ENCODE results near the gene GFRA1.

Gene GFRA1

GRCh38 chr10:116210588-116211346 is 62.2 kb downstream of the GFRA1 start:
- Histone ChIP-seq H3K36me3 (no peaks in the 10 kb centered on the region), H3K9me3 (no peaks in the 10 kb centered on the region), H3K27ac (no peak overlapping the region), H3K4me1 (ENCODE audit: control insufficient read depth in 1 of 2, insufficient read depth in 1 of 2, low read depth in 1 of 2, low read length in 1 of 2) (peaks cover 0 to 10% of the 10 kb centered on the region in 2 experiments), H3K27me3 (no peaks in the 10 kb centered on the region), H3K4me3 (ENCODE audit: low read depth in 1 of 2, low read length in 1 of 2) (no peak overlapping the region)
- TF ChIP-seq CTCF (IDR thresholded peaks at IDR 0.05), result no peak

DNA sequence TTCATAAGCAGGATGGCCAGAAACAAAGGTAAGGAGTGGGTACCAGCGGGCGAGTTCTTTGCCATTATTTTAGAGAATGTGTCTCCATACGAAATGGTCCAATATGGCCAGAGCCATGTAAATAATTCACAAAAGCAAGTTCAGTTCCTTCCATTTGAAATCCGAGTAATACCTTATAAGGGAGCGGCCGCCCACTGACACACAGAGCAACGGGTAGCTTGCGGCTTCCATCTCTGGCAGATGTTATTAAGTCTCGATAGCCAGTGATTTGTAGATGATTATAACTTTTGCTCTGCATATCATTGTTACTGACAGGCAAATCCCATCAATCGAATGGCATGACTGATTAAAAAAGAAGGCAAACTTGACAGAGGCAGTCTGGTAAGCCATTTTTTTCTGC is 63.2 kb downstream of the GFRA1 start:
- H3K4me3 ChIP-seq (ENCODE audit: low read depth in 1 of 2, low read length in 1 of 2), result no peak overlapping the region
- no peaks in the 10 kb centered on the region for H3K36me3 ChIP-seq
- H3K4me1 ChIP-seq (ENCODE audit: control insufficient read depth in 1 of 2, insufficient read depth in 1 of 2, low read depth in 1 of 2, low read length in 1 of 2), result peaks cover 0 to 10% of the 10 kb centered on the region in 2 experiments
- no peak overlapping the region for H3K27ac ChIP-seq
- H3K9me3 ChIP-seq, result no peaks in the 10 kb centered on the region
- no peaks in the 10 kb centered on the region for H3K27me3 ChIP-seq
- no peak for TF ChIP-seq CTCF (IDR thresholded peaks at IDR 0.05)

GRCh38 chr10:116208956-116209567 is 63.9 kb downstream of the GFRA1 start:
- peaks cover 0 to 10% of the 10 kb centered on the region in 2 experiments for H3K4me1 ChIP-seq (ENCODE audit: control insufficient read depth in 1 of 2, insufficient read depth in 1 of 2, low read depth in 1 of 2, low read length in 1 of 2)
- no peak for TF ChIP-seq CTCF (IDR thresholded peaks at IDR 0.05)
- H3K4me3 ChIP-seq (ENCODE audit: low read depth in 1 of 2, low read length in 1 of 2), result no peak overlapping the region

GRCh38 chr10:116207690-116208089 is 65.3 kb downstream of the GFRA1 start:
- Histone ChIP-seq H3K27ac (no peak overlapping the region), H3K27me3 (no peaks in the 10 kb centered on the region)

More at GRCh38 chr10:116208956-116209567, 63.9 kb downstream of the GFRA1 start:
- no peaks in the 10 kb centered on the region for H3K36me3 ChIP-seq
- no peaks in the 10 kb centered on the region for H3K27me3 ChIP-seq
- H3K27ac ChIP-seq, result no peak overlapping the region
- no peaks in the 10 kb centered on the region for H3K9me3 ChIP-seq

GRCh38 chr10:116203661-116204060 is 69.3 kb downstream of the GFRA1 start:
- TF ChIP-seq CTCF (IDR thresholded peaks at IDR 0.05), result no peak
- Histone ChIP-seq H3K9me3 (no peaks in the 10 kb centered on the region), H3K4me1 (ENCODE audit: control insufficient read depth in 1 of 2, insufficient read depth in 1 of 2, low read depth in 1 of 2, low read length in 1 of 2) (peaks cover 0 to 1% of the 10 kb centered on the region in 2 experiments), H3K27ac (no peak overlapping the region), H3K4me3 (ENCODE audit: low read depth in 1 of 2, low read length in 1 of 2) (no peak overlapping the region), H3K36me3 (no peaks in the 10 kb centered on the region), H3K27me3 (no peaks in the 10 kb centered on the region)

More at GRCh38 chr10:116207690-116208089, 65.3 kb downstream of the GFRA1 start:
- H3K4me3 ChIP-seq (ENCODE audit: low read depth in 1 of 2, low read length in 1 of 2), result no peak overlapping the region
- no peaks in the 10 kb centered on the region for H3K9me3 ChIP-seq
- peaks cover 0 to 10% of the 10 kb centered on the region in 2 experiments for H3K4me1 ChIP-seq (ENCODE audit: control insufficient read depth in 1 of 2, insufficient read depth in 1 of 2, low read depth in 1 of 2, low read length in 1 of 2)
- H3K36me3 ChIP-seq, result no peaks in the 10 kb centered on the region
- TF ChIP-seq CTCF (IDR thresholded peaks at IDR 0.05), result no peak

Data from neutrophil (primary cell).